HG03196 (cell line): ENCODE results near the gene PTH1R.

Experiments
- ATAC-seq: cut with Tn5 transposase; IDR thresholded peaks from one replicate; pipeline ENCODE4 v1.9.1; 2021; ENCODE audit not compliant: unreplicated experiment

PTH1R gene

DNA sequence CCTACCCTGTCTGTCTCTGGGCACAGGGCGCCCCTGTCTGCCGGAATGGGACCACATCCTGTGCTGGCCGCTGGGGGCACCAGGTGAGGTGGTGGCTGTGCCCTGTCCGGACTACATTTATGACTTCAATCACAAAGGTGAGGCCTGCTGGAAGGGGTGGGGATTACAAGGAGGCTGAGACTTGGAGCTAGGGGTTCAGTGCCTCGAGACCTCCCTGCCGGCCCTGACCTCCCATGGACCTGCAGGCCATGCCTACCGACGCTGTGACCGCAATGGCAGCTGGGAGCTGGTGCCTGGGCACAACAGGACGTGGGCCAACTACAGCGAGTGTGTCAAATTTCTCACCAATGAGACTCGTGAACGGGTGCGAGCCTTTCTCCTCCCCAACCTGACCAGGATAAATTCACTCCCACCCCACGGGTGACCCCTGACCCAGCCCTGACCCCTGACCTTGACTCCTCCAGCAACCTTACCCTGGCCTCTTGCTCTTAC is 20.4 kb downstream of the PTH1R start:
- ATAC-seq = no peak

GRCh38 chr3:46898321-46899150 is 21.0 kb downstream of the PTH1R start:
- no peak for ATAC-seq

- no peak for ATAC-seq
Observed at GRCh38 chr3:46899151-46900006, 21.9 kb downstream of the PTH1R start.

DNA sequence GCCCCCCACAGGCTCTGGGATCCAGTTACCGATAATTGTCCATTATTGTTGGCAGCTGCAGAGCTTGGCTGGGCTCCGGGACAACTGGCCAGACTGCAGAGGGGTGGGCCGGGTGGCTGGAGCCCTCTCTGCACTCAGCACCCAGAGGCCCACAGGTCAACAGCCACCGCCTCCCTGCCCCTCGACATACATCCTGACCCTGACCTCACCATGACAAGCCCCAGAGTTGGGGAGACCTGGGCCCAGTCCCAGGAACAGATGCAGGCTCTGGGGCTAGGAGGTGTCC is 22.4 kb downstream of the PTH1R start:
- no peak for ATAC-seq

- no peak for ATAC-seq
Observed at GRCh38 chr3:46900356-46900755, 22.8 kb downstream of the PTH1R start.

GRCh38 chr3:46901061-46901460 is 23.5 kb downstream of the PTH1R start:
- no peak for ATAC-seq

GRCh38 chr3:46901591-46902187 is 24.2 kb downstream of the PTH1R start:
- no peak for ATAC-seq

- ATAC-seq = no peak
Observed at GRCh38 chr3:46902188-46902631, 24.7 kb downstream of the PTH1R start.

DNA sequence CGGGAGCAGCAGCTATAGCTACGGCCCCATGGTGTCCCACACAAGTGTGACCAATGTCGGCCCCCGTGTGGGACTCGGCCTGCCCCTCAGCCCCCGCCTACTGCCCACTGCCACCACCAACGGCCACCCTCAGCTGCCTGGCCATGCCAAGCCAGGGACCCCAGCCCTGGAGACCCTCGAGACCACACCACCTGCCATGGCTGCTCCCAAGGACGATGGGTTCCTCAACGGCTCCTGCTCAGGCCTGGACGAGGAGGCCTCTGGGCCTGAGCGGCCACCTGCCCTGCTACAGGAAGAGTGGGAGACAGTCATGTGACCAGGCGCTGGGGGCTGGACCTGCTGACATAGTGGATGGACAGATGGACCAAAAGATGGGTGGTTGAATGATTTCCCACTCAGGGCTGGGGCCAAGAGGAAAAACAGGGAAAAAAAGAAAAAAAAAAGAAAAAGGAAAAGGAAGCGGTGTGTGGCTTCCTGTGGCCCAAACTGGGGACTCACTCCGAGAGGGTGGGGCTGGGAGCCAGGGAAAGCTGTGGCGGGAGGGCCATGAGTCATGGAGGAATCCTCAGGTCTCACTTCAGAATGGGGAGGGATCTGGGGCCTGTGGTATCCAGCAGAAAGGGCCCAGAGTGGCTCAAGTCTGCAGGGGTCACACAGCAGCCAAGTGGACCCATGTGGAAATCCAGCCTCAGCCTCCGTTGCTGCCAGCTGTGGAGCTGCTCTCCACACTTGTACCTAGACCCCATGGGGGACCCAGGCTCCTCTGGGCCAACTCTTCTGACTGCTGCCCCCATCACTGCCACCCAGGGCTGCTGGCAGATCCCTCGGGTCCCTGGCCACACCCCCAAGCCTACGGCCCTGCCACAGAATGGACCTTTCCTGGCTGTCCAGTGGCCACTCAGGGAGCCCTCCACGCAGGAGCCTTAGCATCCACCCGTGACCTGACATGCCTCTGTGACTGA is 26.1 kb downstream of the PTH1R start:
- ATAC-seq = no peak

DNA sequence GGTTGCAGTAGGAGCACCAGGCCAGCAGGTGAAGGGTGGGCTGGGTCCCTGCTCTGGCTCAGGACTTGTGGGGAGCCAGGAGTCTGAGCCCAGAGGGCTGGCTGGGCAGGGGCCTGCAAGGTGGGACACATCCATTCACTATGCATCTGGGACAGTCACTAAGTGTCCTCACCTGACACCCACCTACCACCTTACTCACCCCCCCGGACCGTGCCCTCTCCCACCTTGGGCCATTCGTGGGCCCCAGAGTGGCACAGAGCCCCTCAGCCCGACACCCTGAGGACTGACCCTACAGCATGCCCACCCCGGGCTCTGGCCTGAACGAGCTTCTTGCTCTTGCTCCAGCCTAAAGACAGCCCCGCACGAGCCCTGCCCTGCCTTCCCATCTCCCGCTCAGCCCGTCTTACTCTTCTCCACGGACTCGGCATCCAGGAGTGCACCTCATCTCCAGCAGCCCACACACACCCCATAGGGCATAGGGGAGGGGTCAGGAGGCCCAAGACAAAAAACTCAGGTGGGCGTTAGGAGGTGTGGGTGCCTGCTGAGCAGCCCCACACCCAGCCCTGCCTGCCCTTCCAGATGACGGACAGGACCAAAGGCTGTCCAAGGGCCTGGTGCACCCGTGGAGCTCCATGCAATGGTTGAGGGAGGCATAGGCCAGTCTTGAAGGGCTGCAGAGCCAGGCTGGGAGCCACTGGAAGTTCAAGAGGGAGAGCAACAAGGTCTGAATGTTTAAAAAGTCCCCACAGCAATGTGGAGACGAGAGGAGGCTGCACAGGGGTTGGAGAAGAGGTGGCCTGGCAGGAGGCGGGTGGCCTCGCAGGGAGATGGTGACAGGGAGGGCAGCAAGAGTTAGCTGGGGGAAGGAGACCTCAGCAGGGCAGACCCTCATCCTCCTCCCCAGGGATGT is 27.0 kb downstream of the PTH1R start:
- no peak for ATAC-seq

- ATAC-seq = no peak
Observed at GRCh38 chr3:46905213-46905560, 27.7 kb downstream of the PTH1R start.

- no peak for ATAC-seq
Observed at GRCh38 chr3:46905661-46906451, 28.3 kb downstream of the PTH1R start.

GRCh38 chr3:46906471-46907058 is 29.0 kb downstream of the PTH1R start:
- no peak for ATAC-seq

DNA sequence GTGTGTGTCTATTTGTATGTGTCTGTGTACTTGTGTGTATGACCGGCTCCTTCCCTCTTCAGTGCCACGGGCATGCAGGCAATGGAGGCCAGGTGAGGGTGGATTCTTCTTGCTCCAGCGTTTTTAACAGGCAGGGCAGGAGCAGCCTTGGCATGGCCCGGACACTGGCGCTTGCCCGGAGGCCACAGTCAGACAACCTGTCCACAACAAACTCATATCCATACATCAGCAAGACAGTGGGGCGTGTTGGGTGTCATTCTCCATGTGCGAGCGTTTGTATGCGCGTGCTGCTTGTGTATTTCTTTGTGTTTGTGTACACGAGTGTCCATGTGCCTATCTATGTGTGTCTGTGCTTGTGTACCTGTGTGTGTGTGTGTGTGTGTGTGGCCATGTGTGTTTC is 29.8 kb downstream of the PTH1R start:
- ATAC-seq = no peak

DNA sequence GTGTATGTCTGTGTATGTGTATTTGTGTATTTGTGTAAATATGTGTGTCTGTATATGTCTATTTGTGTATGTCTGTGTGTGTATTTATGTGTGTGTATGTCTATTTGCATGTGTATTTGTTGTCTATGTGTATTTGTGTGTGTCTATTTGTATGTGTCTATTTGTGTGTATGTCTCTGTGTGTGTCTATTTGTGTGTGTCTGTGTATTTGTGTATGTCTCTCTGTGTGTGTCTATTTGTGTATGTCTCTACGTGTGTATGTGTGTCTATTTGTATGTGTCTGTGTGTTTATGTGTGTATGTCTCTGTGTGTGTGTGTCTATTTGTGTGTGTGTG is 30.4 kb downstream of the PTH1R start:
- ATAC-seq = no peak

DNA sequence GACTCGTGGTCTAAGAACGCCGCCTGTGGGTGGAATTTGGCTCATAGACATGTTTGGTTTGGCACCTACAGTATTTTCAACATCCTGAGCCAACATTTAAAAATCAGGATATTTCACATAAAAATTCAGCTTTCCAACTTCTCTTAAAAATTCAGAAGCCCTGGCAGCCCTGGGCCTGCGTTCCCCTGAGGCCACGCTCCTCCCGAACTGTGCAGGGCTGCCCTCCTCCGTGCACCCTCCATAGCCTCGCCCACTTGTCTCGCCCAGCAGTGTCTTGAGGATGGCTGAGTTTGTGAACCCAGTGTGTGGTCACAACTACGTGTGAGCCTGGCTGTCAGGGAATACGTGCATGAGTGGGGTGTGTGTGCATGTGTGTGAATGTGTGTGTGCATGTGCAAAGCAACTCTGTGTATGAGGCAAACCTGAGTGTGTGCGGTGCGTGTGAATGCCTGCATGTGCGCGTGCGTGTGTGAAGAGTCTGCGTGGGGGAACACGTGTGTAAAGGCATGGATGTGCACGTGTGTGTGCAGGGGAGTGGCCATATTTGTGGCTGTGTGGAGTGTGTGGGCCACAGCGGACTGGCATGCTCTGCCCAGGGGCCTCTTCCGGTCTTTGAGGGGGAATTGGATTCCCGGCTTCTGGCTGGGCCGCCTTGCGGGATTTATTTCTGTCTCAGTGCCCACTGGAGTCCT is 30.9 kb downstream of the PTH1R start:
- ATAC-seq = no peak

- no peak for ATAC-seq
Observed at GRCh38 chr3:46908986-46909534, 31.5 kb downstream of the PTH1R start.
